PC-3 (cell line): ENCODE measurements around the gene DHX40. TPM values are rescaled to one million over a fixed set of nuclear protein-coding genes. Genes with fewer than 3 reads are reported as not detected.

Source experiments
- ATAC-seq: fragments of 200-7000 bp; cut with Tn5 transposase; 2 replicates; pipeline ENCODE4 v1.9.1; 2020; ENCODE audit warnings: mild to moderate bottlenecking, moderate library complexity
- BruUV-seq: library from RNA; stranded (reverse); fragments of 400-500 nt; replicated peaks from 2 replicates; lab custom pipeline; 2021; lab: Mats Ljungman, UMichigan
- CTCF ChIA-PET: fragments of 300-600 bp; sonication (Branson Sonifier 250); formaldehyde crosslinking; loops from one replicate; lab custom pipeline; 2022; ENCODE audit warnings: antibody characterized with exemption; lab: Charles Lee
- POLR2A ChIA-PET: fragments of 300-600 bp; sonication (Branson Sonifier 250); formaldehyde crosslinking; loops from one replicate; lab custom pipeline; 2022; ENCODE audit warnings: antibody characterized with exemption; ENCODE audit not compliant: unreplicated experiment; lab: Charles Lee
- DNase-seq: peaks from one replicate; pipeline ENCODE4 v3.0.0-alpha.2; 2015
- H2AFZ ChIP-seq: fragments of 300-600 bp; sonication (generic); 2 replicates; pipeline ENCODE4 v1.6.0; 2016; ENCODE audit warnings: antibody characterized with exemption, low read length
- H3F3A ChIP-seq: fragments of 300-600 bp; sonication (generic); one replicate; pipeline ENCODE4 v1.6.0; 2017; ENCODE audit warnings: antibody characterized with exemption, low read length, control low read depth, mild to moderate bottlenecking; ENCODE audit not compliant: unreplicated experiment
- H3K27ac ChIP-seq: fragments of 300-600 bp; sonication (generic); 2 replicates; pipeline ENCODE4 v1.5.1; 2016; ENCODE audit warnings: mild to moderate bottlenecking, low read length
- H3K27me3 ChIP-seq: fragments of 300-600 bp; sonication (generic); 2 replicates; pipeline ENCODE4 v1.6.1; 2016; ENCODE audit warnings: low read length, mixed read lengths
- H3K36me3 ChIP-seq: fragments of 300-600 bp; sonication (generic); 2 replicates; pipeline ENCODE4 v1.6.1; 2016; ENCODE audit warnings: low read depth, mixed run types, low read length, mixed read lengths
- H3K4me1 ChIP-seq: fragments of 300-600 bp; sonication (generic); 2 replicates; pipeline ENCODE4 v1.5.1; 2016; ENCODE audit warnings: low read length; ENCODE audit not compliant: insufficient read depth
- H3K4me2 ChIP-seq: fragments of 300-600 bp; sonication (generic); 2 replicates; pipeline ENCODE4 v1.6.0; 2016; ENCODE audit warnings: low read length
- H3K4me3 ChIP-seq: fragments of 300-600 bp; sonication (generic); 2 replicates; pipeline ENCODE4 v1.5.1; 2016; ENCODE audit warnings: mild to moderate bottlenecking, low read length, mixed read lengths
- H3K79me2 ChIP-seq: fragments of 300-600 bp; sonication (generic); 2 replicates; pipeline ENCODE4 v1.6.1; 2017; ENCODE audit warnings: low read length, mixed read lengths
- H3K9ac ChIP-seq: fragments of 300-600 bp; sonication (generic); 2 replicates; pipeline ENCODE4 v1.6.0; 2016; ENCODE audit warnings: mild to moderate bottlenecking, low read length
- H3K9me2 ChIP-seq: fragments of 300-600 bp; sonication (generic); replicated peaks from 2 replicates; pipeline ENCODE4 v1.6.1; 2016; ENCODE audit warnings: mixed run types, low read length, mixed read lengths
- H3K9me3 ChIP-seq: fragments of 300-600 bp; sonication (generic); 2 replicates; pipeline ENCODE4 v1.6.1; 2016; ENCODE audit warnings: low read length, mixed read lengths
- H4K20me1 ChIP-seq: fragments of 300-600 bp; sonication (generic); 2 replicates; pipeline ENCODE4 v1.6.1; 2016; ENCODE audit warnings: low read length, mixed read lengths
- EZH2 ChIP-seq: fragments of 300-600 bp; sonication (generic); IDR thresholded peaks from one replicate; pipeline ENCODE4 v1.6.1; 2017; ENCODE audit warnings: antibody characterized with exemption, mild to moderate bottlenecking, low read length; ENCODE audit not compliant: unreplicated experiment
- EZH2phosphoT487 ChIP-seq: fragments of 300-600 bp; sonication (generic); IDR thresholded peaks from 2 replicates; pipeline ENCODE4 v1.6.1; 2018; ENCODE audit warnings: mild to moderate bottlenecking, antibody characterized with exemption, low read length, borderline replicate concordance
- intact Hi-C: fragments of 100-400 bp; cut with micrococcal nuclease; formaldehyde crosslinking; loops from 2 replicates; pipeline ENCODE4 v1.9.0; 2023
- total RNA-seq: library from RNA; depleted of rRNA; stranded (reverse); fragments of >200 nt; gene quantifications from 2 replicates; pipeline ENCODE4 v1.2.3, GENCODE V29; 2014
- TF ChIP-seq, protein P1 (sequence below): fragments of 300-600 bp; sonication (generic); conservative IDR thresholded peaks from 2 replicates; pipeline ENCODE4 v1.5.1; 2017; ENCODE audit warnings: antibody characterized with exemption, low read depth, mild to moderate bottlenecking, low read length

Gene DHX40
- total RNA-seq, 1 experiment from 2014 or later = 38.9 TPM

DNA sequence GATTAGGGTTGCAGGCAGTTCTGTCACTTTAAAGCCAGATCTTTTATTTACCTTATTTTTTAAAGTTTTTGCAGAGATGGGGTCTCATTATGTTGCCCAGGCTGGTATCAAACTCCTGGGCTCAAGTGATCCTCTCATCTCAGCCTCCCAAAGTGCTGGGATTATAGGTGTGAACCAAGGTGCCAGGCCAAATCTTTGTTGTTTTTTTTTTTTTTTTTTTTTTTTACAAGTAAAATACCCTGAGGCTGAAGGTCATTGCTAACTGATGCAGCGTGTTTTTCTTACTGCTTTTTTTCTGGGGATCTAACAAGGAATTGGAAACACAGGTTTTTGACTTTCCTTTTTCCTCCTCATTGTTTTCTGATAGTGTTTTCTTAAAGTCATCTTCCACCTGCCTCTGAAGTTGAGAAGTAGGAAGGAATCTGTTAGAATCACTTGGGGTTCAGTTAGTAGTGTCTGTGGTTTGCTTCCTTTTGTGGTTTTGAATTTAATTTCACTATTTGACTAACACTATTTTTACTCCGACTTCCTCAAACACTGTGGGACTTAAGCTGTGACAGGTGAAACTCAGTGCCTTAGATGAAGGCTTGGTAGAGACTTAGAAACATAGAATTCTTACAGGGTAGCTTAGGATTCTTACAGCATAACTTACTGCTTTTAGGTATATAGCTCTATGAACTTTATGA is 76.5 kb downstream of the DHX40 start:
- Histone ChIP-seq H3K27ac (peak overlapping the region; percentile 15; the same call in 1 of the 2 replicates), H3K36me3 (peaks cover 35% of the 10 kb centered on the region), H3F3A (no peaks in the 10 kb centered on the region), H3K9me2 (no peaks in the 10 kb centered on the region), H3K4me1 (peaks cover 43% of the 10 kb centered on the region), H2AFZ (no peak overlapping the region), H3K4me3 (peak overlapping the region; percentile 13; the same call in 1 of the 2 replicates), H3K79me2 (peaks cover 99% of the 10 kb centered on the region), H3K9ac (no peak overlapping the region), H3K4me2 (peak overlapping the region; percentile 65), H4K20me1 (peaks cover 86% of the 10 kb centered on the region), H3K27me3 (no peaks in the 10 kb centered on the region), H3K9me3 (no peaks in the 10 kb centered on the region)
- DNase-seq (peak; percentile 22), ATAC-seq (peak; percentile 39)
- no TSS peak for BruUV-seq
- ChIA-PET POLR2A (interaction anchor here (0.6 to 0.7 kb wide), 2 partner anchors 35 to 392 kb away, joined by 3 to 4 read pairs; no protein-coding TSS in a partner anchor), CTCF (no interaction called here)
- TF ChIP-seq EZH2phosphoT487 = no peak
- TF ChIP-seq EZH2 = no peak
- TF ChIP-seq, protein P1, sequence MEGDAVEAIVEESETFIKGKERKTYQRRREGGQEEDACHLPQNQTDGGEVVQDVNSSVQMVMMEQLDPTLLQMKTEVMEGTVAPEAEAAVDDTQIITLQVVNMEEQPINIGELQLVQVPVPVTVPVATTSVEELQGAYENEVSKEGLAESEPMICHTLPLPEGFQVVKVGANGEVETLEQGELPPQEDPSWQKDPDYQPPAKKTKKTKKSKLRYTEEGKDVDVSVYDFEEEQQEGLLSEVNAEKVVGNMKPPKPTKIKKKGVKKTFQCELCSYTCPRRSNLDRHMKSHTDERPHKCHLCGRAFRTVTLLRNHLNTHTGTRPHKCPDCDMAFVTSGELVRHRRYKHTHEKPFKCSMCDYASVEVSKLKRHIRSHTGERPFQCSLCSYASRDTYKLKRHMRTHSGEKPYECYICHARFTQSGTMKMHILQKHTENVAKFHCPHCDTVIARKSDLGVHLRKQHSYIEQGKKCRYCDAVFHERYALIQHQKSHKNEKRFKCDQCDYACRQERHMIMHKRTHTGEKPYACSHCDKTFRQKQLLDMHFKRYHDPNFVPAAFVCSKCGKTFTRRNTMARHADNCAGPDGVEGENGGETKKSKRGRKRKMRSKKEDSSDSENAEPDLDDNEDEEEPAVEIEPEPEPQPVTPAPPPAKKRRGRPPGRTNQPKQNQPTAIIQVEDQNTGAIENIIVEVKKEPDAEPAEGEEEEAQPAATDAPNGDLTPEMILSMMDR = no peak
- intact Hi-C loops = no loop called here

DNA sequence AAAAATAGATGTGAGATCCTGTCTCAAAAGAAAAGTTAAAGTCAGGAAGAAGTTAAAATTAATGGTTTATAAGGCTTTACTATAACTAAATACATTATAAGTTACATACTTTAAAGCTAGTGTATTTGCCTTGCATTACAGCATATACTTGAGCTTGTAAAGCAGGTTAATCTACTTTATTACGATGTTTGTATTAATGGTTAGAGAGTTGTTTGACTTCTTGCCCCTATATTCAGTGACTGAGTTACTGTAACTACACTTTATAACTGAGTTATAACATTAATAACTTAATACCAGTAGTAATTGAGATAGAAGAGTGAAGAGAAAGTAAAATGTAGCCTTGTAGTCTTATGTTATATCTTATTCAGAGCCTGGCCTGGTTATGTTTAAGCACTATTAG is 77.2 kb downstream of the DHX40 start:
- Histone ChIP-seq H3K4me1 (peaks cover 43% of the 10 kb centered on the region), H3K4me2 (peak overlapping the region; percentile 65), H4K20me1 (peaks cover 86% of the 10 kb centered on the region), H2AFZ (no peak overlapping the region), H3F3A (no peaks in the 10 kb centered on the region), H3K9ac (no peak overlapping the region), H3K36me3 (peaks cover 41% of the 10 kb centered on the region), H3K27me3 (no peaks in the 10 kb centered on the region), H3K79me2 (peaks cover 100% of the 10 kb centered on the region), H3K9me3 (no peaks in the 10 kb centered on the region), H3K9me2 (no peaks in the 10 kb centered on the region), H3K4me3 (peak overlapping the region; percentile 13; the same call in 1 of the 2 replicates), H3K27ac (peak overlapping the region; percentile 24)
- DNase-seq (peak; percentile 75), ATAC-seq (peak; percentile 75)
- intact Hi-C loops = no loop called here
- ChIA-PET POLR2A (interaction anchor here (0.7 to 1.0 kb wide), 2 partner anchors 36 to 141 kb away, joined by 4 to 9 read pairs; no protein-coding TSS in a partner anchor), CTCF (no interaction called here)
- TF ChIP-seq EZH2phosphoT487 (no peak), EZH2 (no peak)
- TF ChIP-seq, protein P1 = no peak
- no TSS peak for BruUV-seq
